Mesothelial cell of epicardium (in vitro differentiated cells): ENCODE measurements around the gene PLEKHH3. TPM values are rescaled to one million over a fixed set of nuclear protein-coding genes. Genes with fewer than 3 reads are reported as not detected.

Source experiments
- DNase-seq, 2 experiments: peaks; one replicate each; pipeline ENCODE4 v3.0.0; 2021; ENCODE audit warnings: low spot score in 2 of 2; ENCODE audit not compliant: unreplicated experiment in 2 of 2
- H3K27ac Mint-ChIP-seq: 2 replicates; pipeline ENCODE4 v1.8.0; 2021; ENCODE audit warnings: mixed read lengths
- H3K27me3 Mint-ChIP-seq: 2 replicates; pipeline ENCODE4 v1.8.0; 2021; ENCODE audit warnings: low read depth, mixed read lengths
- H3K36me3 Mint-ChIP-seq: 2 replicates; pipeline ENCODE4 v1.8.0; 2021; ENCODE audit warnings: mixed read lengths
- H3K4me1 Mint-ChIP-seq: 2 replicates; pipeline ENCODE4 v1.8.0; 2021; ENCODE audit warnings: mixed read lengths
- H3K4me3 Mint-ChIP-seq: 2 replicates; pipeline ENCODE4 v1.8.0; 2021; ENCODE audit warnings: mild to moderate bottlenecking, moderate library complexity, mixed read lengths
- H3K9me3 Mint-ChIP-seq: 2 replicates; pipeline ENCODE4 v1.8.0; 2021; ENCODE audit warnings: mixed read lengths
- total RNA-seq: library from RNA; stranded (reverse); gene quantifications from 3 replicates; pipeline ENCODE4 v1.2.1, GENCODE V29; 2021
- TF ChIP-seq, protein P1 (sequence below): fragments of 200-600 bp; sonication (generic); IDR thresholded peaks from one replicate; pipeline ENCODE4 v1.5.0; 2021; ENCODE audit warnings: antibody characterized with exemption; ENCODE audit not compliant: unreplicated experiment

The PLEKHH3 gene
- total RNA-seq, 1 donor from 2014 or later: 35.9 TPM

DNA sequence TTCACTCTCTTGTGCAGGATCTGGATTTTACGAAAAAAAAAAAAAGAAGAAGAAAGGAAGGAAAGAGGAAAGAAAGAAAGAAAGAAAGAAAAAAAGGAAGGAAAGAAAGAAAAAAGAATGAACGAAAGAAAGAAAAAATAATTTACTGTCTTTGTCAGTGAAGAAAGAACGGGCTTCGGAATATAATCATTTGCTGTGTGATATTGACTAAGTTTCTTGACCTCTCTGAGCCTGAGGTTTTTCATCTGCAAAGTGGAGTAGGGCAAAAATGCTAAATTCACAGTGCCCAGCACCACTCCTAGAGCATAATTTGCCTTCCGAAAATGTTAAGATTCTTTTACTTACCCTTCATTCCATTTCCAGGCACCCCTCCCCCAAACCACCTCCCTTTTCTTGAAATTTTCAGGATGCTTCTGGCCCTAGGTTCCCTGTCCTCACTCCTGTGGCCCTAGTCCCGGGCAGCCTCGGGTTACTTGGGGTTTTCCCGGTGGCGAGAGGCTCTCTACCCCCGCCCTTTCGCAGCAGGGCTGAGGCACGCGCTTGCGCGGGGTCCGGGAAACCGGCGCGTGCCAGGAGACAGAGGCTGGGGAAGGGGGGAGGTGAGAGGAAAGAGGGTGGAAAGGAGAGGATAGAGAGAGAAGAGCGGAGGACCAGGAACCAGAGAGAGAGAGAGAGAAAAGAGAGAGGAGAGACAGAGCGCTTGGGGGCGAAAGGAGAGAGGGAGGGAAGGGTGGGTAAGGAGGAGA is 5.4 kb upstream of the PLEKHH3 start, which contains the start of gene CNTNAP1:
CNTNAP1 (plus strand) TSS at position 556 of the 746 bp plus-strand sequence. CDS start 299 bp downstream, outside the sequence.
- TF ChIP-seq, protein P1, sequence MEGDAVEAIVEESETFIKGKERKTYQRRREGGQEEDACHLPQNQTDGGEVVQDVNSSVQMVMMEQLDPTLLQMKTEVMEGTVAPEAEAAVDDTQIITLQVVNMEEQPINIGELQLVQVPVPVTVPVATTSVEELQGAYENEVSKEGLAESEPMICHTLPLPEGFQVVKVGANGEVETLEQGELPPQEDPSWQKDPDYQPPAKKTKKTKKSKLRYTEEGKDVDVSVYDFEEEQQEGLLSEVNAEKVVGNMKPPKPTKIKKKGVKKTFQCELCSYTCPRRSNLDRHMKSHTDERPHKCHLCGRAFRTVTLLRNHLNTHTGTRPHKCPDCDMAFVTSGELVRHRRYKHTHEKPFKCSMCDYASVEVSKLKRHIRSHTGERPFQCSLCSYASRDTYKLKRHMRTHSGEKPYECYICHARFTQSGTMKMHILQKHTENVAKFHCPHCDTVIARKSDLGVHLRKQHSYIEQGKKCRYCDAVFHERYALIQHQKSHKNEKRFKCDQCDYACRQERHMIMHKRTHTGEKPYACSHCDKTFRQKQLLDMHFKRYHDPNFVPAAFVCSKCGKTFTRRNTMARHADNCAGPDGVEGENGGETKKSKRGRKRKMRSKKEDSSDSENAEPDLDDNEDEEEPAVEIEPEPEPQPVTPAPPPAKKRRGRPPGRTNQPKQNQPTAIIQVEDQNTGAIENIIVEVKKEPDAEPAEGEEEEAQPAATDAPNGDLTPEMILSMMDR: no peak
- peaks cover 12% of the 10 kb centered on the region for H3K36me3 Mint-ChIP-seq
- H3K9me3 Mint-ChIP-seq: no peaks in the 10 kb centered on the region
- H3K27me3 Mint-ChIP-seq: peaks cover 14% of the 10 kb centered on the region
- peak within 1 kb of the TSS; percentile 67 for H3K4me3 Mint-ChIP-seq
- DNase-seq: peak in 1 of 2 experiments; percentile 75
- peak within 1 kb of the TSS; percentile 90 for H3K27ac Mint-ChIP-seq
- H3K4me1 Mint-ChIP-seq: peaks cover 39% of the 10 kb centered on the region

DNA sequence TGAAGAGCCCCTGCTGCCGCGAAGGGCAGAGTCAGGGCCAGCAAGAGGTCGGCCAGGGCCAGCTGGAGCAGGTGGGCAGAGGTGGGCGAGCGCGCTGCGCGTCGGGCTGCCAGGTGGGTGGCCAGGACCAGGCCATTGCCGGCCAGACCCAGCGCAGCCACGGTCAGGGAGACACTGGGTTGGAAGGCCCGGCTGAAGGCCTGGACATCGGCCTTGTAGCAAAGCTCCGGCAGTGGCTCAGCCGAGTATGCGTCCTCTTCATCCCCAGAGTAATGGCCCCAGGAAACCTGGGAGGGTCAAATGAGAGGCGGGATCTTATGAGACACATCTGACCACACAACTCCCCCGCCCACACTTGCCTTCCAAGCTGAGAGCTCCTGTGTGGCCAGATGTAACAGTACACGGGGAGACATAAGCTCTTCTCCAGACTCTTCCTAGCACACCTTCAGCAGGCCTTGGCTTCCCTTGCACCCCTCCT is 3.6 kb upstream of the PLEKHH3 start:
- Mint-ChIP-seq H3K4me1 (peaks cover 39% of the 10 kb centered on the region), H3K4me3 (peak overlapping the region; percentile 64)

DNA sequence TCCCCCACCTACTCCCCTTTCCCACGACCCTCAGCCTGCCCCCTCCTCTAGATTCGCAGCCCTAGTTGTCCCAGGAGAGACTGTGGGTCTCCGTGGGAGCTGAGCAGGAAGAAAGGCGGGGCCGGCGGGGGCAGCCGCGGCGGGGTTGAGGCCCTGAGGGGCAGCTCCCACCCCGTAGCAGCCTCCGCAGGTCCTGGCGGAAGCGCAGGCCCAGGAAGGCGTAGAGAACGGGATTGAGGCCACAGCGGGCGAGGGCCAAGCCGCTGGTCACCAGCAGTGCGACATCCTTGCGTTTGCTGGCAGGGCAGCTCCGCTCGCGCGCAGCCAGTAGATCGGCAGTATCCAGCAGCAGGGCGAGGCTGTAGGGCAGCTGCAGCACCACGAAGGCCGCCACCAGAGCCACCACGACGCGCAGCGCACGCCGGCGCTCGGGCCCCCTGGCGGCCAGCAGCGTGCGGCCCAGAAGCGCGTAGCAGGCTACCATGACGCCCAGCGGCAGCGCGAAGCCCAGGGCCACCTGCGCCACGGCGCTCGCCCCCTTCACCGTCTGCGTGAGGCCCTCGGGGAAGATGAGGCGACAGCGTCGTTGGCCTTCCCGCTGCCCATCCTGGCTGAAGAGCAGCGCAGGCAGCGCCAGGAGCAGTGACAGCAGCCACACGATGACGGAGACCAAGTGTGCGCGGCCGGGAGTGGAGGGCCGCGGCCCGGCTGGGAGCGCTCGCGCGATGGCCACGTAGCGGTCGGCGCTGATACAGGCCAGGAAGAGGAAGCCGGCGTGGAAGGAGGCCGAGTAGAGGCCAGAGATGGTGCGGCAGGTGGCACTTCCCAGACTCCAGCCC is 2.9 kb upstream of the PLEKHH3 start:
- no peaks in the 10 kb centered on the region for H3K9me3 Mint-ChIP-seq
- H3K36me3 Mint-ChIP-seq: peaks cover 3% of the 10 kb centered on the region
- H3K27ac Mint-ChIP-seq: peak overlapping the region; percentile 97
- peak; percentile 71 to 86 for DNase-seq
- H3K27me3 Mint-ChIP-seq: peaks cover 14% of the 10 kb centered on the region
- peaks cover 45% of the 10 kb centered on the region for H3K4me1 Mint-ChIP-seq
- peak overlapping the region; percentile 64 for H3K4me3 Mint-ChIP-seq
- TF ChIP-seq, protein P1: peak; percentile 92

More for the DNA sequence above, 3.6 kb upstream of the PLEKHH3 start:
- DNase-seq: no peak
- Mint-ChIP-seq H3K27ac (peak overlapping the region; percentile 30), H3K27me3 (peaks cover 14% of the 10 kb centered on the region), H3K9me3 (no peaks in the 10 kb centered on the region), H3K36me3 (peaks cover 6% of the 10 kb centered on the region)
- TF ChIP-seq, protein P1: no peak

DNA sequence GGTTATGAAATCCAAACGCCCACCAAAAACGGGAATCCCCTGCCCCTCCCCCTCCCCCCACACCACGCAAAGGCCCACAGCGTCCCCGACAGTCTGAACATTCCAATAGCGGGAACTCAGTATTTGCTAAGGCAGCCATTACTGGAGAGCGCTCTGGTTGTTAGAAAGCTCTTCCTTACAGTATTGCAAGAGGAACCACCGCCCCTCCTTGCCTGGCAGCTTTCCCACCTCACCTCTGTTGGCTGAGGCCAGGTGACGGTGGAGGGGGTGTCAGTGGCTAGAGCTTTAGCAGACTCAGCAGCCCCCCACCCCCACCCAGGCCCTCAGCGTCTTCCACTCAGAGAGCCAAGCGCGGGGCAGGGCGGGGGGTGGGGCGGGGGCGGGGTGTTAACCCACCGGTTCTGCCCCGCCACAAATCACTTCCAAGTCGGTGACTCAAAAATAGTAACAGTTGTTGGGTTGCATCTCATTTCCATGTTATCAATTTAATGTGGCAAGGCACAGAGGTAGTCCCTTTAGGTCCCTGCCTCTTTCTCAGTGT is 2.2 kb upstream of the PLEKHH3 start:
- TF ChIP-seq, protein P1: no peak
- peak in 1 of 2 experiments; percentile 69 for DNase-seq

More for the DNA sequence above, 2.2 kb upstream of the PLEKHH3 start:
- Mint-ChIP-seq H3K36me3 (no peaks in the 10 kb centered on the region), H3K4me3 (peak overlapping the region; percentile 86), H3K4me1 (peaks cover 51% of the 10 kb centered on the region), H3K27ac (peak overlapping the region; percentile 97), H3K9me3 (no peaks in the 10 kb centered on the region), H3K27me3 (peaks cover 10% of the 10 kb centered on the region)
